Body of pancreas (tissue), 4 donors: ENCODE results near the gene ARMC12. TPM values are rescaled to one million over a fixed set of nuclear protein-coding genes. Genes with fewer than 3 reads are reported as not detected.

Experiments
- ATAC-seq: fragments of 150-250 bp; one replicate; pipeline ENCODE4 v1.9.1; 2016
- DNase-seq, 4 donors: peaks; one replicate each; pipeline ENCODE4 v3.0.0-alpha.2; 2019
- H3K27ac ChIP-seq, 4 donors: fragments of 200-600 bp; sonication (generic); 1 replicate in 3 of 4; 2 replicates in 1 of 4; pipeline versions ENCODE4 v1.5.1 to v1.6.1; 2016 to 2019; ENCODE audit warnings: mild to moderate bottlenecking in 1 of 4, mixed read lengths in 1 of 4, moderate library complexity in 1 of 4
- H3K27me3 ChIP-seq, 2 donors: fragments of 200-600 bp; sonication (generic); one replicate each; pipeline ENCODE4 v1.6.0; 2016; ENCODE audit warnings: mild to moderate bottlenecking in 1 of 2
- H3K36me3 ChIP-seq, 2 donors: fragments of 200-600 bp; sonication (generic); replicated peaks in 1 of 2; 2 replicates each; pipeline ENCODE4 v1.5.1; 2016; ENCODE audit warnings: low read depth in 2 of 2; ENCODE audit not compliant: insufficient read depth in 1 of 2
- H3K4me1 ChIP-seq: fragments of 200-600 bp; sonication (generic); one replicate; pipeline ENCODE4 v1.6.0; 2016
- H3K4me3 ChIP-seq, 2 donors: fragments of 200-600 bp; sonication (generic); 1 replicate in 1 of 2; 2 replicates in 1 of 2; pipeline ENCODE4 v1.5.1; 2016 to 2019
- H3K9me3 ChIP-seq, 3 donors: fragments of 200-600 bp; sonication (generic); 1 replicate in 2 of 3; 2 replicates in 1 of 3; pipeline ENCODE4 v1.5.1; 2016
- POLR2A ChIP-seq, 3 donors: fragments of 450-650 bp; IDR thresholded peaks; one replicate each; pipeline ENCODE4 v1.6.1; 2016; ENCODE audit warnings: antibody characterized with exemption in 3 of 3, mild to moderate bottlenecking in 2 of 3
- WGBS, 2 donors: methylation state at CpG; one replicate each; pipeline ENCODE4 v1.1.5; 2017; 5-methylcytosine and 5-hydroxymethylcytosine counted together
- intact Hi-C: fragments of 100-400 bp; cut with DNase I; formaldehyde crosslinking; loops from one replicate; pipeline ENCODE4 v1.15.1; 2023
- total RNA-seq, 2 donors: library from RNA; depleted of rRNA; stranded (reverse); fragments of >200 nt; gene quantifications; one replicate each; pipeline ENCODE4 v1.1.0, GENCODE V29; 2016
- TF ChIP-seq, protein P1 (sequence below), 7 experiments: fragments of 450-650 bp in 4 of 7; fragments of 200-600 bp in 3 of 7; sonication (generic) in 3 of 7; IDR thresholded peaks; one replicate each; pipeline ENCODE4 v1.5.1; 2016 to 2019; ENCODE audit warnings: antibody characterized with exemption in 7 of 7

Gene ARMC12
- total RNA-seq, 2 donors from 2014 or later, result 0.26 TPM; not detected in 1

DNA sequence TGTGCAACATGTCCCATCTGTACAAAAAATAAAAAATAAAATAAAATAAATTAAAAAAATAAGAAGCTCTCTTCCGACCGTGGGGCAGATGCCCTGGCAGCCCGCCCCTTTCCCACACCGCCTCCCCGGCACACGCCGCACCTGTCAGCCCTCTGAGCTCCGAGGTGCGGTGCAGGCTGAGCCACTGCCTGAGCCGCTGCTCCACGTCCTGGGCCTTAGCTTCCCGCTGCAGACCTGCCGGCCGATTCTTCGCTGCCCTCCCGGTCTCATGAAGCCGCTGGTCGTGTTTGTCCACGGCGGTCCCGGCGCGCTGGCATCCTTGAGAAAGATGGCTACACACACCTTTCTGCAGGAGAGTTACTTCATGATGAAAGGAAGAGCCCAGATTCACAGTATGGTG lies 28.9 kb downstream of the ARMC12 start:
- DNase-seq, result no peak
- Histone ChIP-seq H3K27ac (no peak overlapping the region), H3K9me3 (no peaks in the 10 kb centered on the region), H3K36me3 (no peaks in the 10 kb centered on the region), H3K4me3 (no peak overlapping the region), H3K27me3 (no peaks in the 10 kb centered on the region), H3K4me1 (peaks cover 14% of the 10 kb centered on the region)
- intact Hi-C loops, result no loop called here
- 82 to 87% methylated on average over 22 to 23 of the region's 23 CpGs for WGBS, 2 donors
- no peak for TF ChIP-seq POLR2A (IDR thresholded peaks at IDR 0.05)
- TF ChIP-seq, protein P1, sequence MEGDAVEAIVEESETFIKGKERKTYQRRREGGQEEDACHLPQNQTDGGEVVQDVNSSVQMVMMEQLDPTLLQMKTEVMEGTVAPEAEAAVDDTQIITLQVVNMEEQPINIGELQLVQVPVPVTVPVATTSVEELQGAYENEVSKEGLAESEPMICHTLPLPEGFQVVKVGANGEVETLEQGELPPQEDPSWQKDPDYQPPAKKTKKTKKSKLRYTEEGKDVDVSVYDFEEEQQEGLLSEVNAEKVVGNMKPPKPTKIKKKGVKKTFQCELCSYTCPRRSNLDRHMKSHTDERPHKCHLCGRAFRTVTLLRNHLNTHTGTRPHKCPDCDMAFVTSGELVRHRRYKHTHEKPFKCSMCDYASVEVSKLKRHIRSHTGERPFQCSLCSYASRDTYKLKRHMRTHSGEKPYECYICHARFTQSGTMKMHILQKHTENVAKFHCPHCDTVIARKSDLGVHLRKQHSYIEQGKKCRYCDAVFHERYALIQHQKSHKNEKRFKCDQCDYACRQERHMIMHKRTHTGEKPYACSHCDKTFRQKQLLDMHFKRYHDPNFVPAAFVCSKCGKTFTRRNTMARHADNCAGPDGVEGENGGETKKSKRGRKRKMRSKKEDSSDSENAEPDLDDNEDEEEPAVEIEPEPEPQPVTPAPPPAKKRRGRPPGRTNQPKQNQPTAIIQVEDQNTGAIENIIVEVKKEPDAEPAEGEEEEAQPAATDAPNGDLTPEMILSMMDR (IDR thresholded peaks at IDR 0.05), result no peak
- ATAC-seq, result no peak

DNA sequence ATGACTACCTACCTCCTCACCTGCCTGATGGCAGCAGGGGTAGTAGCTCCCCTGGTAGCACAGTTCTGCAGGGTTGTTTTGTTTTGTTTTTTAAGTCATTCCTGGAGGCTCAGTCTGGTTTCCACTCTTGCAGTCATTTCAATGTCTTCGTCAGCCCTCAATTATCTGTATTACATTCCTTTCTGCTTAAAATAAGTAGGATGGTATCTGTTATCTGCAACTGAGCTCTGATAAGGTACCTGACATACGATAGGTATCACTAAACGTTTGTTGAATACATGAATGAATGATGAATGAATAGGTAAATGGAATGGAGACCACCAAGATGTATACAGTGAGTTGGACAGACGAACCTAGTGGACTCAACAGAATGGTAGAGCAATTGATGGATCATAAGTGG lies 32.4 kb downstream of the ARMC12 start:
- Histone ChIP-seq H3K4me1 (peaks cover 6% of the 10 kb centered on the region), H3K36me3 (no peaks in the 10 kb centered on the region), H3K9me3 (no peaks in the 10 kb centered on the region), H3K27ac (no peak overlapping the region), H3K27me3 (no peaks in the 10 kb centered on the region), H3K4me3 (no peak overlapping the region)
- intact Hi-C loops, result no loop called here
- 58 to 67% methylated on average over 4 of the region's 4 CpGs for WGBS, 2 donors
- TF ChIP-seq, protein P1 (IDR thresholded peaks at IDR 0.05), result no peak
- no peak for TF ChIP-seq POLR2A (IDR thresholded peaks at IDR 0.05)
- no peak for DNase-seq
- ATAC-seq, result no peak

DNA sequence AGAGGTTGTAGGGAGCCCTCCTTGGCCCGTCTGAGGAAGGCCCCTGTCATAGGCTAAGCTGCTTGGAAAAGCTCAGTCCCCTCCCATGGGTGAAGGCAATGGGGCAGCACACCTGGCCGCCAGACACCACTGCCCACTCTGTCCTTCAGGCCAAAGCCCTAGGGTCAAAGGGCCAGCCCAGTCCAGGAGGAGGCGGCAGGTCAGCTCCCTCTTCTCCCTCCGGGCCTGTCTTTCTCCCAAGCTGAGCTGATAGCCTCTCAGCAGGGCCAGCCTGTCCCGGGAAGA lies 34.5 kb downstream of the ARMC12 start:
- Histone ChIP-seq H3K4me1 (peaks cover under 1% of the 10 kb centered on the region), H3K27ac (no peak overlapping the region), H3K9me3 (no peaks in the 10 kb centered on the region), H3K4me3 (no peak overlapping the region), H3K36me3 (no peaks in the 10 kb centered on the region), H3K27me3 (no peaks in the 10 kb centered on the region)
- no peak for ATAC-seq
- 64 to 100% methylated on average over 1 to 5 of the region's 5 CpGs for WGBS, 2 donors
- no peak for DNase-seq
- intact Hi-C loops, result no loop called here
- TF ChIP-seq POLR2A (IDR thresholded peaks at IDR 0.05), result no peak
- TF ChIP-seq, protein P1 (IDR thresholded peaks at IDR 0.05), result no peak

DNA sequence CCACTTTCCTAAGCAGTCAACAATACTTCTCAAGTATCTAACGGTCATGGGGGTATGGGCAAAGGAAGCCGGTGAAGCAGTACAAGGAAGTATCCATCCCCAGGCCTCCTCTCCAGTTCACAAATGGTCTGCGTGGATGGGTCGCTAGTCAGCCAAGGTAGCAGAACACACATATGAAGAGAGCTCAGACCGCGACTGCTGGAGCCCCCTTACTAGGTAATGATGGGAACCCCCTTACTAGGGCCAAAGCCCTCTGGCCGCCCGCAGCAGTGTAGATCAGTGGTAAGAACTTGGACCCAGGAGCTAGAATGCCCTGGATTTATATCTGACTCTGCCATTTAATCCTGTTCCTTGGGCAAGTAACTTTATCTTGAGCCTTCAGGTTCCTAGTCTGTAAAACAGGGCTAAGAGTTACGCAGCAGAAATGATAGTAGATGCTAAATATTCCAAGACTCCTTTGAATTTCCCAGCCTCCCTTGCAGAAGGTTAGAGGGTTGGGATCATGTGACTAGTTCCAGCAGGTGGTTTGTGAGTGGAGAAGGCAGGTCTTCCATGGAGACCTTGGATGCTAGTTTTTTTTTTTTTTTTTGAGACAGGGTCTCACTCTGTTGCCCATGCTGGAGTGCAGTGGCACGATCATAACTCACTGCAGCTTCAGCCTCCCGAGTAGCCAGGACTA lies 37.4 kb downstream of the ARMC12 start:
- Histone ChIP-seq H3K27ac (no peak overlapping the region), H3K27me3 (no peaks in the 10 kb centered on the region), H3K4me3 (no peak overlapping the region), H3K9me3 (no peaks in the 10 kb centered on the region), H3K4me1 (peaks cover 16% of the 10 kb centered on the region), H3K36me3 (no peaks in the 10 kb centered on the region)
- no peak for DNase-seq
- no peak for ATAC-seq
- 64 to 68% methylated on average over 6 to 11 of the region's 11 CpGs for WGBS, 2 donors
- TF ChIP-seq, protein P1 (IDR thresholded peaks at IDR 0.05), result no peak
- intact Hi-C loops, result no loop called here

DNA sequence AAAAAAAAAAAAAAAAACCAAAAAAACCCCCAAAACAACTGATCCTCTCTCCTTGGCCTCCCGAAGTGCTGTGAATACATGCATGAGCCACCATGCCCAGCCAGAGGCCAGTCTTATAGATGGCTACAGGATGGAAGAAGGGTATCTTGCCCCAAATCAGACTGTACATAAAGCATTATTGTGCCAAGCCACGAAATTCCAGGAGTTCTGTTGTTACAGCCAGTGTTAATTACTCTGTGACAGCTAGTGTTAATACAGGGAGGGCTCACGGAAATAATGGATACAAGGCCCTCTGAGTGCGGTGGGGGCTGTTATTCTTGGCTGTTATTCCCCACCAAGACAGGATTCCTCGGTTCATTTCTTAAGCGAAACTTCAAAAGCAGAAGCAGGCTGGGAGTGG lies 38.2 kb downstream of the ARMC12 start:
- Histone ChIP-seq H3K4me1 (peaks cover 16% of the 10 kb centered on the region), H3K9me3 (no peaks in the 10 kb centered on the region), H3K36me3 (no peaks in the 10 kb centered on the region), H3K27me3 (no peaks in the 10 kb centered on the region), H3K4me3 (no peak overlapping the region), H3K27ac (no peak overlapping the region)
- DNase-seq (no peak), ATAC-seq (no peak)
- 79 to 87% methylated on average over 4 to 6 of the region's 6 CpGs for WGBS, 2 donors
- intact Hi-C loops, result no loop called here
- TF ChIP-seq, protein P1 (IDR thresholded peaks at IDR 0.05), result no peak
- no peak for TF ChIP-seq POLR2A (IDR thresholded peaks at IDR 0.05)
